ENCODE results near the gene ELMO1. TPM values are rescaled to one million over a fixed set of nuclear protein-coding genes. Genes with fewer than 3 reads are reported as not detected.
A peak's percentile ranks its signal among the peaks of the same experiment; 100 is the strongest.

ELMO1 gene
- total RNA-seq, 1 donor from 2014 or later = 151 TPM

GRCh38 chr7:37259319-37259821 lies 189.3 kb downstream of the ELMO1 start:
- Mint-ChIP-seq H3K27me3 (ENCODE audit: unreplicated experiment) (peaks cover 4% of the 10 kb centered on the region), H3K4me3 (ENCODE audit: unreplicated experiment) (peak overlapping the region; percentile 37), H3K36me3 (ENCODE audit: low read depth, unreplicated experiment) (peaks cover 40% of the 10 kb centered on the region), H3K9me3 (ENCODE audit: unreplicated experiment) (no peaks in the 10 kb centered on the region), H3K27ac (ENCODE audit: unreplicated experiment) (peak overlapping the region; percentile 36), H3K4me1 (ENCODE audit: unreplicated experiment) (peaks cover 19% of the 10 kb centered on the region)
- no peak for DNase-seq (ENCODE audit: low spot score)
- no peak for TF ChIP-seq CTCF (IDR thresholded peaks at IDR 0.05; ENCODE audit: unreplicated experiment)

GRCh38 chr7:37256631-37257030 lies 192.0 kb downstream of the ELMO1 start:
- H3K4me3 Mint-ChIP-seq (ENCODE audit: unreplicated experiment) = no peak overlapping the region
- no peaks in the 10 kb centered on the region for H3K9me3 Mint-ChIP-seq (ENCODE audit: unreplicated experiment)
- DNase-seq (ENCODE audit: low spot score) = no peak
- peaks cover 16% of the 10 kb centered on the region for H3K4me1 Mint-ChIP-seq (ENCODE audit: unreplicated experiment)
- H3K27ac Mint-ChIP-seq (ENCODE audit: unreplicated experiment) = no peak overlapping the region
- H3K36me3 Mint-ChIP-seq (ENCODE audit: low read depth, unreplicated experiment) = peaks cover 46% of the 10 kb centered on the region
- H3K27me3 Mint-ChIP-seq (ENCODE audit: unreplicated experiment) = peaks cover 4% of the 10 kb centered on the region
- TF ChIP-seq CTCF (IDR thresholded peaks at IDR 0.05; ENCODE audit: unreplicated experiment) = no peak

- Mint-ChIP-seq H3K9me3 (ENCODE audit: unreplicated experiment) (no peaks in the 10 kb centered on the region), H3K4me3 (ENCODE audit: unreplicated experiment) (no peak overlapping the region), H3K36me3 (ENCODE audit: low read depth, unreplicated experiment) (peaks cover 46% of the 10 kb centered on the region), H3K27ac (ENCODE audit: unreplicated experiment) (peak overlapping the region; percentile 14), H3K27me3 (ENCODE audit: unreplicated experiment) (peaks cover 4% of the 10 kb centered on the region), H3K4me1 (ENCODE audit: unreplicated experiment) (peaks cover 21% of the 10 kb centered on the region)
- DNase-seq (ENCODE audit: low spot score) = no peak
- TF ChIP-seq CTCF (IDR thresholded peaks at IDR 0.05; ENCODE audit: unreplicated experiment) = no peak
These were observed 193.2 kb downstream of the ELMO1 start for GRCh38 chr7:37255327-37255944.

- H3K9me3 Mint-ChIP-seq (ENCODE audit: unreplicated experiment) = no peaks in the 10 kb centered on the region
- no peak for DNase-seq (ENCODE audit: low spot score)
- H3K4me3 Mint-ChIP-seq (ENCODE audit: unreplicated experiment) = no peak overlapping the region
- no peak overlapping the region for H3K27ac Mint-ChIP-seq (ENCODE audit: unreplicated experiment)
- H3K4me1 Mint-ChIP-seq (ENCODE audit: unreplicated experiment) = peaks cover 22% of the 10 kb centered on the region
- no peak for TF ChIP-seq CTCF (IDR thresholded peaks at IDR 0.05; ENCODE audit: unreplicated experiment)
- peaks cover 3% of the 10 kb centered on the region for H3K27me3 Mint-ChIP-seq (ENCODE audit: unreplicated experiment)
- H3K36me3 Mint-ChIP-seq (ENCODE audit: low read depth, unreplicated experiment) = peaks cover 27% of the 10 kb centered on the region
These were observed 197.4 kb downstream of the ELMO1 start for GRCh38 chr7:37251222-37251621.

- no peak overlapping the region for H3K4me3 Mint-ChIP-seq (ENCODE audit: unreplicated experiment)
- TF ChIP-seq CTCF (IDR thresholded peaks at IDR 0.05; ENCODE audit: unreplicated experiment) = no peak
These were observed 199.4 kb downstream of the ELMO1 start for GRCh38 chr7:37249240-37249639.

More at GRCh38 chr7:37249240-37249639, 199.4 kb downstream of the ELMO1 start:
- Mint-ChIP-seq H3K27me3 (ENCODE audit: unreplicated experiment) (no peaks in the 10 kb centered on the region), H3K27ac (ENCODE audit: unreplicated experiment) (peak overlapping the region; percentile 25), H3K36me3 (ENCODE audit: low read depth, unreplicated experiment) (peaks cover 13% of the 10 kb centered on the region), H3K9me3 (ENCODE audit: unreplicated experiment) (no peaks in the 10 kb centered on the region), H3K4me1 (ENCODE audit: unreplicated experiment) (peaks cover 22% of the 10 kb centered on the region)
- DNase-seq (ENCODE audit: low spot score) = no peak

Data from endothelial cell (in vitro differentiated cells).